Keratinocyte (primary cell): ENCODE results near the gene PCCA. TPM values are rescaled to one million over a fixed set of nuclear protein-coding genes. Genes with fewer than 3 reads are reported as not detected.

Source experiments
- DNase-seq: peaks from one replicate; pipeline ENCODE4 v3.0.0-alpha.2; 2011; ENCODE audit warnings: low read depth, missing footprints, low spot score
- FAIRE-seq: peaks from 2 replicates; lab custom pipeline; 2011; peaks lifted over from hg19 to GRCh38; lab: Jason Lieb, UNC
- H2AFZ ChIP-seq: 2 replicates; pipeline ENCODE4 v1.6.0; 2012; ENCODE audit warnings: low read length, control low read depth, inconsistent platforms; ENCODE audit not compliant: control insufficient read depth
- H3K27ac ChIP-seq: 2 replicates; pipeline ENCODE4 v1.5.1; 2011; ENCODE audit warnings: low read length; ENCODE audit not compliant: control insufficient read depth, insufficient read depth
- H3K27me3 ChIP-seq: 3 replicates; pipeline ENCODE4 v1.6.0; 2011; ENCODE audit warnings: low read length; ENCODE audit not compliant: control insufficient read depth, insufficient read depth; ENCODE audit errors: extremely low read depth
- H3K36me3 ChIP-seq, 2 experiments: 2 replicates in 1 of 2; 3 replicates in 1 of 2; pipeline ENCODE4 v1.5.1; 2011; ENCODE audit warnings: low read length in 2 of 2, mild to moderate bottlenecking in 1 of 2; ENCODE audit not compliant: control insufficient read depth in 2 of 2, insufficient read depth in 2 of 2; ENCODE audit errors: extremely low read depth in 1 of 2
- H3K4me1 ChIP-seq: 3 replicates; pipeline ENCODE4 v1.5.1; 2011; ENCODE audit warnings: low read length; ENCODE audit not compliant: control insufficient read depth, insufficient read depth; ENCODE audit errors: extremely low read depth
- H3K4me2 ChIP-seq: 3 replicates; pipeline ENCODE4 v1.6.0; 2011; ENCODE audit warnings: low read depth, low read length; ENCODE audit not compliant: control insufficient read depth, insufficient read depth; ENCODE audit errors: extremely low read depth
- H3K4me3 ChIP-seq, 3 experiments: fragments of 200-600 bp in 1 of 3; sonication (generic) in 1 of 3; 2 replicates in 2 of 3; 3 replicates in 1 of 3; pipeline ENCODE4 v1.5.1; 2011 to 2016; ENCODE audit warnings: low read length in 3 of 3, mild to moderate bottlenecking in 3 of 3, control low read depth in 2 of 3, inconsistent platforms in 1 of 3, low read depth in 1 of 3, mixed read lengths in 1 of 3, mixed run types in 1 of 3, moderate library complexity in 1 of 3; ENCODE audit not compliant: control insufficient read depth in 2 of 3, insufficient read depth in 2 of 3; ENCODE audit errors: extremely low read depth in 1 of 3
- H3K79me2 ChIP-seq: 2 replicates; pipeline ENCODE4 v1.6.0; 2012; ENCODE audit warnings: low read length; ENCODE audit not compliant: control insufficient read depth, insufficient read depth
- H3K9ac ChIP-seq: 3 replicates; pipeline ENCODE4 v1.6.0; 2011; ENCODE audit warnings: low read length; ENCODE audit not compliant: control insufficient read depth, insufficient read depth; ENCODE audit errors: extremely low read depth
- H3K9me1 ChIP-seq: 3 replicates; pipeline ENCODE4 v1.6.0; 2011; ENCODE audit warnings: low read length; ENCODE audit not compliant: control insufficient read depth, insufficient read depth; ENCODE audit errors: extremely low read depth
- H3K9me3 ChIP-seq: 2 replicates; pipeline ENCODE4 v1.5.1; 2012; ENCODE audit warnings: low read depth, low read length; ENCODE audit not compliant: control insufficient read depth
- H4K20me1 ChIP-seq: 3 replicates; pipeline ENCODE4 v1.6.0; 2011; ENCODE audit warnings: low read length; ENCODE audit not compliant: control insufficient read depth, insufficient read depth; ENCODE audit errors: extremely low read depth
- CTCF ChIP-seq, 3 experiments: IDR thresholded peaks in 1 of 3; conservative IDR thresholded peaks in 1 of 3; optimal IDR thresholded peaks in 1 of 3; 2 replicates in 2 of 3; 3 replicates in 1 of 3; pipeline versions ENCODE3 to v1.5.1; 2011; ENCODE audit warnings: low read length in 3 of 3, mild to moderate bottlenecking in 3 of 3, moderate library complexity in 2 of 3, control low read depth in 1 of 3, inconsistent platforms in 1 of 3; ENCODE audit not compliant: insufficient read depth in 2 of 3; ENCODE audit errors: extremely low read depth in 1 of 3
- EZH2 ChIP-seq: IDR thresholded peaks from one replicate; pipeline ENCODE4 v1.6.1; 2012; ENCODE audit warnings: inconsistent platforms, mild to moderate bottlenecking, low read length, moderate library complexity
- dilution Hi-C: fragments of 300-500 bp; cut with MboI; formaldehyde crosslinking; loops from one replicate; pipeline ENCODE4 v1.7.0; 2020; ENCODE audit warnings: low sequenced_read_pairs; ENCODE audit not compliant: extremely low pct_ligation_motif_present
- polyA plus RNA-seq, 5 experiments: library from polyadenylated mRNA; depleted of rRNA in 3 of 5; stranded (reverse) in 3 of 5; stranded (forward) in 1 of 5; unstranded in 1 of 5; fragments of >200 nt; gene quantifications; 1 replicate in 1 of 5; 2 replicates in 3 of 5; 3 replicates in 1 of 5; pipeline versions ENCODE4 v1.2.1 to v1.2.3, GENCODE V29; 2011 to 2012; ENCODE audit warnings: missing spikeins in 2 of 5, low read depth in 1 of 5, low replicate concordance in 1 of 5

Gene PCCA
- polyA plus RNA-seq, 1 donor (not counting 4 experiments of a cell fraction or from before 2014, with no cell fraction given) = 8.1 TPM

DNA sequence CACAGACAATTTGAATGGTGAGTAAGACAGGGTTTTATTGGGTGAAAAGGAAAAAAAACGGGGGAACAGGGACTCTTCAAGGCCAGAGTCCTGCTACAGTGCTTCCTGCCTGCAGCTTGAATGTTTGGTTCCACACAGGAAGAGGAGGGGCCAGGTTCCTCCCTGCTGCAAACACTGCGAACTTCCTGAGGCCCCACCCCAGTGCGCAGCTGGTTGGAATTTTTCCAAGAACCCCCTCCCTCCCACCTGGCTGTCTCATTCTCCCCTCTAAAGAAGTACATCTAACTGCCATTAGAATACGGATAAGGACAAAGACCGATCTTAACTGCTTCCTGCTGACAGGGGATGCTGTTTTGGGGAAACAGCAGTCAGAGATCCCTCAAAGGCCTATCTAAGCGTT, 314.8 kb downstream of the PCCA start:
- H3K27me3 ChIP-seq = no peaks in the 10 kb centered on the region
- H3K9ac ChIP-seq = no peak overlapping the region
- H3K4me2 ChIP-seq = no peak overlapping the region
- no peaks in the 10 kb centered on the region for H3K4me1 ChIP-seq
- no peak for DNase-seq
- TF ChIP-seq CTCF (optimal IDR thresholded peaks at IDR 0.05 in 1 of 3, IDR thresholded peaks at IDR 0.05 in 1 of 3, conservative IDR thresholded peaks at IDR 0.05 in 1 of 3; ENCODE audit: extremely low read depth in 1 of 3, insufficient read depth in 2 of 3, low read length in 3 of 3) (no peak), EZH2 (no peak)
- no peak overlapping the region for H3K4me3 ChIP-seq
- dilution Hi-C loops = no loop called here
- H2AFZ ChIP-seq = no peak overlapping the region
- no peaks in the 10 kb centered on the region for H3K36me3 ChIP-seq
- H3K27ac ChIP-seq = no peak overlapping the region
- H3K9me3 ChIP-seq = no peaks in the 10 kb centered on the region
- H3K79me2 ChIP-seq = no peaks in the 10 kb centered on the region
- FAIRE-seq = no peak
- no peaks in the 10 kb centered on the region for H4K20me1 ChIP-seq
- H3K9me1 ChIP-seq = no peaks in the 10 kb centered on the region

GRCh38 chr13:100409132-100409531, 320.2 kb downstream of the PCCA start:
- Histone ChIP-seq H3K4me3 (no peak overlapping the region), H3K27me3 (no peaks in the 10 kb centered on the region), H3K4me2 (no peak overlapping the region), H3K9ac (no peak overlapping the region), H2AFZ (no peak overlapping the region), H3K27ac (no peak overlapping the region), H4K20me1 (no peaks in the 10 kb centered on the region), H3K36me3 (no peaks in the 10 kb centered on the region), H3K4me1 (no peaks in the 10 kb centered on the region), H3K9me3 (peaks cover 7% of the 10 kb centered on the region), H3K79me2 (no peaks in the 10 kb centered on the region), H3K9me1 (no peaks in the 10 kb centered on the region)
- TF ChIP-seq CTCF (optimal IDR thresholded peaks at IDR 0.05 in 1 of 3, IDR thresholded peaks at IDR 0.05 in 1 of 3, conservative IDR thresholded peaks at IDR 0.05 in 1 of 3; ENCODE audit: extremely low read depth in 1 of 3, insufficient read depth in 2 of 3, low read length in 3 of 3) (no peak), EZH2 (no peak)
- FAIRE-seq = no peak
- no peak for DNase-seq
- dilution Hi-C loops = no loop called here
